WTC11 (cell line): Measurements from ENCODE around the gene NHSL1. TPM values are rescaled to one million over a fixed set of nuclear protein-coding genes. Genes with fewer than 3 reads are reported as not detected.

ENCODE experiments used
- ATAC-seq: fragments of 200-7000 bp; cut with Tn5 transposase; 2 replicates; pipeline ENCODE4 v1.10.0; 2021; ENCODE audit warnings: mild to moderate bottlenecking, moderate library complexity
- CTCF ChIA-PET: fragments of 300-600 bp; sonication (Branson Sonifier 250); formaldehyde crosslinking; loops from one replicate; lab custom pipeline; 2021; ENCODE audit warnings: antibody characterized with exemption; lab: Charles Lee
- POLR2A ChIA-PET: fragments of 350-600 bp; sonication (Branson Sonifier 250); formaldehyde crosslinking; loops from one replicate; lab custom pipeline; 2021; ENCODE audit warnings: antibody characterized with exemption; lab: Charles Lee
- DNase-seq: peaks from one replicate; pipeline ENCODE4 v3.0.0; 2021; ENCODE audit warnings: low spot score
- H3K27ac Mint-ChIP-seq: 2 replicates; pipeline ENCODE4 v1.8.0; 2021; ENCODE audit warnings: mixed read lengths
- H3K27me3 Mint-ChIP-seq: 2 replicates; pipeline ENCODE4 v1.8.0; 2021; ENCODE audit warnings: low read depth, mild to moderate bottlenecking, moderate library complexity, mixed read lengths
- H3K36me3 Mint-ChIP-seq: 2 replicates; pipeline ENCODE4 v1.8.0; 2021; ENCODE audit warnings: mixed read lengths
- H3K4me1 Mint-ChIP-seq: 2 replicates; pipeline ENCODE4 v1.8.0; 2022; ENCODE audit warnings: mixed read lengths
- H3K4me3 Mint-ChIP-seq: 2 replicates; pipeline ENCODE4 v1.8.0; 2021; ENCODE audit warnings: mild to moderate bottlenecking, moderate library complexity, mixed read lengths
- H3K9me3 Mint-ChIP-seq: 2 replicates; pipeline ENCODE4 v1.8.0; 2021; ENCODE audit warnings: mixed read lengths
- ELF4 ChIP-seq: sonication (generic); formaldehyde crosslinking; IDR thresholded peaks from 2 replicates; pipeline ENCODE4 v1.8.1; 2022; ENCODE audit warnings: low read depth, mild to moderate bottlenecking, moderate library complexity, missing genetic modification reagents
- FOXP1 ChIP-seq: sonication (generic); formaldehyde crosslinking; IDR thresholded peaks from 2 replicates; pipeline ENCODE4 v1.8.0; 2022; ENCODE audit warnings: missing genetic modification reagents, mild to moderate bottlenecking, moderate library complexity, borderline replicate concordance
- GTF2I ChIP-seq: fragments of 250-450 bp; sonication (Bioruptor Pico); conservative IDR thresholded peaks from 2 replicates; pipeline ENCODE4 v1.4.0; 2021; ENCODE audit warnings: mild to moderate bottlenecking
- NR3C1 ChIP-seq: sonication (generic); formaldehyde crosslinking; conservative IDR thresholded peaks from 2 replicates; pipeline ENCODE4 v1.8.1; 2023; ENCODE audit warnings: low read depth, mild to moderate bottlenecking, missing genetic modification reagents
- OVOL2 ChIP-seq: fragments of 250-450 bp; sonication (Bioruptor Pico); IDR thresholded peaks from 2 replicates; pipeline ENCODE4 v1.9.0; 2021; ENCODE audit warnings: mild to moderate bottlenecking, borderline replicate concordance
- SOX15 ChIP-seq: fragments of 250-450 bp; sonication (Bioruptor Pico); IDR thresholded peaks from 2 replicates; pipeline ENCODE4 v1.9.0; 2021; ENCODE audit warnings: mild to moderate bottlenecking
- SP1 ChIP-seq: sonication (generic); formaldehyde crosslinking; conservative IDR thresholded peaks from 2 replicates; pipeline ENCODE4 v1.8.1; 2022; ENCODE audit warnings: missing genetic modification reagents
- ZNF138 ChIP-seq: sonication (generic); formaldehyde crosslinking; conservative IDR thresholded peaks from 2 replicates; pipeline ENCODE4 v1.8.1; 2022; ENCODE audit warnings: mild to moderate bottlenecking, moderate library complexity, missing genetic modification reagents
- ZNF317 ChIP-seq: sonication (generic); formaldehyde crosslinking; IDR thresholded peaks from 2 replicates; pipeline ENCODE4 v1.8.1; 2023; ENCODE audit warnings: low read depth, mild to moderate bottlenecking, moderate library complexity, missing genetic modification reagents, borderline replicate concordance
- total RNA-seq: library from RNA; stranded (reverse); gene quantifications from 3 replicates; pipeline ENCODE4 v1.2.3, GENCODE V29; 2021
- TF ChIP-seq, protein P1 (sequence below): sonication (generic); formaldehyde crosslinking; IDR thresholded peaks from 2 replicates; pipeline ENCODE4 v1.8.1; 2023; ENCODE audit warnings: mild to moderate bottlenecking, missing genetic modification reagents, borderline replicate concordance
- TF ChIP-seq, protein P2 (sequence below): sonication (generic); formaldehyde crosslinking; conservative IDR thresholded peaks from 2 replicates; pipeline ENCODE4 v1.8.1; 2023; ENCODE audit warnings: mild to moderate bottlenecking, low read depth, missing genetic modification reagents, moderate library complexity
- TF ChIP-seq, protein P3 (sequence below): sonication (generic); formaldehyde crosslinking; IDR thresholded peaks from 2 replicates; pipeline ENCODE4 v1.8.1; 2023; ENCODE audit warnings: mild to moderate bottlenecking, moderate library complexity, missing genetic modification reagents
- TF ChIP-seq, protein P4 (sequence below): sonication (generic); formaldehyde crosslinking; IDR thresholded peaks from 2 replicates; pipeline ENCODE4 v1.8.0; 2022; ENCODE audit warnings: mild to moderate bottlenecking, missing genetic modification reagents
- TF ChIP-seq, protein P5 (sequence below): fragments of 200-600 bp; IDR thresholded peaks from 2 replicates; pipeline ENCODE4 v1.8.0; 2022; ENCODE audit warnings: antibody characterized with exemption
- TF ChIP-seq, protein P6 (sequence below): sonication (generic); formaldehyde crosslinking; IDR thresholded peaks from 2 replicates; pipeline ENCODE4 v1.8.0; 2022; ENCODE audit warnings: missing genetic modification reagents

NHSL1 gene
- total RNA-seq, 1 experiment from 2014 or later = 31.1 TPM

DNA sequence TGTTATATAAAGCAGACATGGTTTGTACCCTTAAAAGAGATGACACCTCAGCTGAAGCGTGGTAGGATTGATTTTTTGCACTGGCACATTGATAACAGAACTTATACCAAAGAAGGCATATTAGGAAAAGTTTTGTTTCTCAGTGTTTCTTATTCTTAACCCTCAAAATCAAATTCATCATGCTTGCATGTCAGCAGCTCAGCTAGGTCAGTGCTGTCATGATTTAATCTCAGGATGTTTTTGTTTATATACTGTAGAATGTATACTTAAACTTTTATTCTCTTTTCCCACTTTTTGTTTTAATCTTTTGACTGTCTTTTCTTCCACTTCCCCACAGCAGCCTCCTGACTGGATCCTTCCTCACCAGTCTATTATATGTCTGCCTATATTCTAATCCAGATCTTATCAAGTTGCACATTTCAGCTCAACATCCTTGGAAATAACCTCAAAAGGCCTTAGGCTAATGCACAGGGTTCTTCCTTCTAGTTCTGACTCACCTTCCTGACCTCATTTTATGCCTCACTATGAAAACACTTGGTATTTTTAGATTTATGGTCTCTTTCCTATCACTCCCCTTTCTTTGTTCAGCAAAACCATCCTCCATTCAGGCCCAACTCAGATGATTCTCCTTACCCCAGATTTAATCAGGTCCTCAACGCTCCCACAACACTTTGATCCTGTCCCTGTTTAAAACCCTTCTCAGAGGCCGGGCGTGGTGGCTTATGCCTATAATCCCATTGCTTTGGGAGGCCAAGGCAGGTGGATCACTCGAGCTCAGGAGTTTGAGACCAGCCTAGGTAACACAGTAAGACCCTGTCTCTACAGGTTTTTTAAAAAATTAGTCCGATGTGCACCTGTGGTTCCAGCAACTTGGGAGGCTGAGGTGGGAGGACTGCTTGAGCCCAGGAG lies 88.1 kb downstream of the NHSL1 start:
- CTCF ChIA-PET = interaction anchor here (0.6 kb wide), 1 partner anchor 248 kb away, joined by 3 read pairs; no protein-coding TSS in a partner anchor
- H3K4me1 Mint-ChIP-seq = no peaks in the 10 kb centered on the region
- DNase-seq = no peak
- no peak overlapping the region for H3K4me3 Mint-ChIP-seq
- H3K9me3 Mint-ChIP-seq = no peaks in the 10 kb centered on the region
- POLR2A ChIA-PET = no interaction called here
- TF ChIP-seq NR3C1 (CRISPR knock-in tag) = no peak
- TF ChIP-seq, protein P1, sequence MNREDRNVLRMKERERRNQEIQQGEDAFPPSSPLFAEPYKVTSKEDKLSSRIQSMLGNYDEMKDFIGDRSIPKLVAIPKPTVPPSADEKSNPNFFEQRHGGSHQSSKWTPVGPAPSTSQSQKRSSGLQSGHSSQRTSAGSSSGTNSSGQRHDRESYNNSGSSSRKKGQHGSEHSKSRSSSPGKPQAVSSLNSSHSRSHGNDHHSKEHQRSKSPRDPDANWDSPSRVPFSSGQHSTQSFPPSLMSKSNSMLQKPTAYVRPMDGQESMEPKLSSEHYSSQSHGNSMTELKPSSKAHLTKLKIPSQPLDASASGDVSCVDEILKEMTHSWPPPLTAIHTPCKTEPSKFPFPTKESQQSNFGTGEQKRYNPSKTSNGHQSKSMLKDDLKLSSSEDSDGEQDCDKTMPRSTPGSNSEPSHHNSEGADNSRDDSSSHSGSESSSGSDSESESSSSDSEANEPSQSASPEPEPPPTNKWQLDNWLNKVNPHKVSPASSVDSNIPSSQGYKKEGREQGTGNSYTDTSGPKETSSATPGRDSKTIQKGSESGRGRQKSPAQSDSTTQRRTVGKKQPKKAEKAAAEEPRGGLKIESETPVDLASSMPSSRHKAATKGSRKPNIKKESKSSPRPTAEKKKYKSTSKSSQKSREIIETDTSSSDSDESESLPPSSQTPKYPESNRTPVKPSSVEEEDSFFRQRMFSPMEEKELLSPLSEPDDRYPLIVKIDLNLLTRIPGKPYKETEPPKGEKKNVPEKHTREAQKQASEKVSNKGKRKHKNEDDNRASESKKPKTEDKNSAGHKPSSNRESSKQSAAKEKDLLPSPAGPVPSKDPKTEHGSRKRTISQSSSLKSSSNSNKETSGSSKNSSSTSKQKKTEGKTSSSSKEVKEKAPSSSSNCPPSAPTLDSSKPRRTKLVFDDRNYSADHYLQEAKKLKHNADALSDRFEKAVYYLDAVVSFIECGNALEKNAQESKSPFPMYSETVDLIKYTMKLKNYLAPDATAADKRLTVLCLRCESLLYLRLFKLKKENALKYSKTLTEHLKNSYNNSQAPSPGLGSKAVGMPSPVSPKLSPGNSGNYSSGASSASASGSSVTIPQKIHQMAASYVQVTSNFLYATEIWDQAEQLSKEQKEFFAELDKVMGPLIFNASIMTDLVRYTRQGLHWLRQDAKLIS (CRISPR knock-in tag) = no peak
- TF ChIP-seq, protein P2, sequence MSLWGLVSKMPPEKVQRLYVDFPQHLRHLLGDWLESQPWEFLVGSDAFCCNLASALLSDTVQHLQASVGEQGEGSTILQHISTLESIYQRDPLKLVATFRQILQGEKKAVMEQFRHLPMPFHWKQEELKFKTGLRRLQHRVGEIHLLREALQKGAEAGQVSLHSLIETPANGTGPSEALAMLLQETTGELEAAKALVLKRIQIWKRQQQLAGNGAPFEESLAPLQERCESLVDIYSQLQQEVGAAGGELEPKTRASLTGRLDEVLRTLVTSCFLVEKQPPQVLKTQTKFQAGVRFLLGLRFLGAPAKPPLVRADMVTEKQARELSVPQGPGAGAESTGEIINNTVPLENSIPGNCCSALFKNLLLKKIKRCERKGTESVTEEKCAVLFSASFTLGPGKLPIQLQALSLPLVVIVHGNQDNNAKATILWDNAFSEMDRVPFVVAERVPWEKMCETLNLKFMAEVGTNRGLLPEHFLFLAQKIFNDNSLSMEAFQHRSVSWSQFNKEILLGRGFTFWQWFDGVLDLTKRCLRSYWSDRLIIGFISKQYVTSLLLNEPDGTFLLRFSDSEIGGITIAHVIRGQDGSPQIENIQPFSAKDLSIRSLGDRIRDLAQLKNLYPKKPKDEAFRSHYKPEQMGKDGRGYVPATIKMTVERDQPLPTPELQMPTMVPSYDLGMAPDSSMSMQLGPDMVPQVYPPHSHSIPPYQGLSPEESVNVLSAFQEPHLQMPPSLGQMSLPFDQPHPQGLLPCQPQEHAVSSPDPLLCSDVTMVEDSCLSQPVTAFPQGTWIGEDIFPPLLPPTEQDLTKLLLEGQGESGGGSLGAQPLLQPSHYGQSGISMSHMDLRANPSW (CRISPR knock-in tag) = no peak
- TF ChIP-seq ELF4 = no peak
- TF ChIP-seq, protein P3, sequence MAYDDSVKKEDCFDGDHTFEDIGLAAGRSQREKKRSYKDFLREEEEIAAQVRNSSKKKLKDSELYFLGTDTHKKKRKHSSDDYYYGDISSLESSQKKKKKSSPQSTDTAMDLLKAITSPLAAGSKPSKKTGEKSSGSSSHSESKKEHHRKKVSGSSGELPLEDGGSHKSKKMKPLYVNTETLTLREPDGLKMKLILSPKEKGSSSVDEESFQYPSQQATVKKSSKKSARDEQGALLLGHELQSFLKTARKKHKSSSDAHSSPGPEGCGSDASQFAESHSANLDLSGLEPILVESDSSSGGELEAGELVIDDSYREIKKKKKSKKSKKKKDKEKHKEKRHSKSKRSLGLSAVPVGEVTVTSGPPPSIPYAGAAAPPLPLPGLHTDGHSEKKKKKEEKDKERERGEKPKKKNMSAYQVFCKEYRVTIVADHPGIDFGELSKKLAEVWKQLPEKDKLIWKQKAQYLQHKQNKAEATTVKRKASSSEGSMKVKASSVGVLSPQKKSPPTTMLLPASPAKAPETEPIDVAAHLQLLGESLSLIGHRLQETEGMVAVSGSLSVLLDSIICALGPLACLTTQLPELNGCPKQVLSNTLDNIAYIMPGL (CRISPR knock-in tag) = no peak
- TF ChIP-seq, protein P4, sequence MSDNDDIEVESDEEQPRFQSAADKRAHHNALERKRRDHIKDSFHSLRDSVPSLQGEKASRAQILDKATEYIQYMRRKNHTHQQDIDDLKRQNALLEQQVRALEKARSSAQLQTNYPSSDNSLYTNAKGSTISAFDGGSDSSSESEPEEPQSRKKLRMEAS (CRISPR knock-in tag) = no peak
- TF ChIP-seq ZNF317 (CRISPR knock-in tag) = no peak
- TF ChIP-seq, protein P5, sequence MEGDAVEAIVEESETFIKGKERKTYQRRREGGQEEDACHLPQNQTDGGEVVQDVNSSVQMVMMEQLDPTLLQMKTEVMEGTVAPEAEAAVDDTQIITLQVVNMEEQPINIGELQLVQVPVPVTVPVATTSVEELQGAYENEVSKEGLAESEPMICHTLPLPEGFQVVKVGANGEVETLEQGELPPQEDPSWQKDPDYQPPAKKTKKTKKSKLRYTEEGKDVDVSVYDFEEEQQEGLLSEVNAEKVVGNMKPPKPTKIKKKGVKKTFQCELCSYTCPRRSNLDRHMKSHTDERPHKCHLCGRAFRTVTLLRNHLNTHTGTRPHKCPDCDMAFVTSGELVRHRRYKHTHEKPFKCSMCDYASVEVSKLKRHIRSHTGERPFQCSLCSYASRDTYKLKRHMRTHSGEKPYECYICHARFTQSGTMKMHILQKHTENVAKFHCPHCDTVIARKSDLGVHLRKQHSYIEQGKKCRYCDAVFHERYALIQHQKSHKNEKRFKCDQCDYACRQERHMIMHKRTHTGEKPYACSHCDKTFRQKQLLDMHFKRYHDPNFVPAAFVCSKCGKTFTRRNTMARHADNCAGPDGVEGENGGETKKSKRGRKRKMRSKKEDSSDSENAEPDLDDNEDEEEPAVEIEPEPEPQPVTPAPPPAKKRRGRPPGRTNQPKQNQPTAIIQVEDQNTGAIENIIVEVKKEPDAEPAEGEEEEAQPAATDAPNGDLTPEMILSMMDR = no peak
- TF ChIP-seq, protein P6, sequence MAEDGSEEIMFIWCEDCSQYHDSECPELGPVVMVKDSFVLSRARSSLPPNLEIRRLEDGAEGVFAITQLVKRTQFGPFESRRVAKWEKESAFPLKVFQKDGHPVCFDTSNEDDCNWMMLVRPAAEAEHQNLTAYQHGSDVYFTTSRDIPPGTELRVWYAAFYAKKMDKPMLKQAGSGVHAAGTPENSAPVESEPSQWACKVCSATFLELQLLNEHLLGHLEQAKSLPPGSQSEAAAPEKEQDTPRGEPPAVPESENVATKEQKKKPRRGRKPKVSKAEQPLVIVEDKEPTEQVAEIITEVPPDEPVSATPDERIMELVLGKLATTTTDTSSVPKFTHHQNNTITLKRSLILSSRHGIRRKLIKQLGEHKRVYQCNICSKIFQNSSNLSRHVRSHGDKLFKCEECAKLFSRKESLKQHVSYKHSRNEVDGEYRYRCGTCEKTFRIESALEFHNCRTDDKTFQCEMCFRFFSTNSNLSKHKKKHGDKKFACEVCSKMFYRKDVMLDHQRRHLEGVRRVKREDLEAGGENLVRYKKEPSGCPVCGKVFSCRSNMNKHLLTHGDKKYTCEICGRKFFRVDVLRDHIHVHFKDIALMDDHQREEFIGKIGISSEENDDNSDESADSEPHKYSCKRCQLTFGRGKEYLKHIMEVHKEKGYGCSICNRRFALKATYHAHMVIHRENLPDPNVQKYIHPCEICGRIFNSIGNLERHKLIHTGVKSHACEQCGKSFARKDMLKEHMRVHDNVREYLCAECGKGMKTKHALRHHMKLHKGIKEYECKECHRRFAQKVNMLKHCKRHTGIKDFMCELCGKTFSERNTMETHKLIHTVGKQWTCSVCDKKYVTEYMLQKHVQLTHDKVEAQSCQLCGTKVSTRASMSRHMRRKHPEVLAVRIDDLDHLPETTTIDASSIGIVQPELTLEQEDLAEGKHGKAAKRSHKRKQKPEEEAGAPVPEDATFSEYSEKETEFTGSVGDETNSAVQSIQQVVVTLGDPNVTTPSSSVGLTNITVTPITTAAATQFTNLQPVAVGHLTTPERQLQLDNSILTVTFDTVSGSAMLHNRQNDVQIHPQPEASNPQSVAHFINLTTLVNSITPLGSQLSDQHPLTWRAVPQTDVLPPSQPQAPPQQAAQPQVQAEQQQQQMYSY = no peak
- TF ChIP-seq GTF2I (CRISPR knock-in tag) = no peak
- no peak for TF ChIP-seq OVOL2 (CRISPR knock-in tag)
- no peak for TF ChIP-seq SP1
- TF ChIP-seq FOXP1 (CRISPR knock-in tag) = no peak
- no peak for TF ChIP-seq SOX15
- TF ChIP-seq ZNF138 (CRISPR knock-in tag) = no peak
- TF ChIP-seq, all 79 proteins: peak for 0
- Mint-ChIP-seq H3K36me3 (peaks cover 56% of the 10 kb centered on the region), H3K27ac (no peak overlapping the region), H3K27me3 (no peaks in the 10 kb centered on the region)
- no peak for ATAC-seq
